ENCODE measurements around the gene RGS7. TPM values are rescaled to one million over a fixed set of nuclear protein-coding genes. Genes with fewer than 3 reads are reported as not detected.

The RGS7 gene
- total RNA-seq, 4 donors from 2014 or later = not detected

GRCh38 chr1:241079459-241079858 is 277.5 kb downstream of the RGS7 start:
- no peak for TF ChIP-seq CTCF (IDR thresholded peaks at IDR 0.05; ENCODE audit: low read depth)

GRCh38 chr1:241079047-241079446 is 278.0 kb downstream of the RGS7 start:
- no peak for TF ChIP-seq CTCF (IDR thresholded peaks at IDR 0.05; ENCODE audit: low read depth)

GRCh38 chr1:241077386-241078147 is 279.4 kb downstream of the RGS7 start:
- TF ChIP-seq CTCF (IDR thresholded peaks at IDR 0.05; ENCODE audit: low read depth) = no peak

GRCh38 chr1:241074507-241074906 is 282.5 kb downstream of the RGS7 start:
- TF ChIP-seq CTCF (IDR thresholded peaks at IDR 0.05; ENCODE audit: low read depth) = no peak

- TF ChIP-seq CTCF (IDR thresholded peaks at IDR 0.05; ENCODE audit: low read depth) = no peak
Observed at GRCh38 chr1:241068359-241068758, 288.6 kb downstream of the RGS7 start.

GRCh38 chr1:241063276-241063675 is 293.7 kb downstream of the RGS7 start:
- no peak for TF ChIP-seq CTCF (IDR thresholded peaks at IDR 0.05; ENCODE audit: low read depth)

GRCh38 chr1:241061062-241061461 is 295.9 kb downstream of the RGS7 start:
- no peak for TF ChIP-seq CTCF (IDR thresholded peaks at IDR 0.05; ENCODE audit: low read depth)
